Measurements from ENCODE around the gene PHACTR3. TPM values are rescaled to one million over a fixed set of nuclear protein-coding genes. Genes with fewer than 3 reads are reported as not detected.

PHACTR3 gene
- polyA plus RNA-seq, 1 donor (not counting 4 experiments of a cell fraction or from before 2014, with no cell fraction given) = 2.6 TPM

DNA sequence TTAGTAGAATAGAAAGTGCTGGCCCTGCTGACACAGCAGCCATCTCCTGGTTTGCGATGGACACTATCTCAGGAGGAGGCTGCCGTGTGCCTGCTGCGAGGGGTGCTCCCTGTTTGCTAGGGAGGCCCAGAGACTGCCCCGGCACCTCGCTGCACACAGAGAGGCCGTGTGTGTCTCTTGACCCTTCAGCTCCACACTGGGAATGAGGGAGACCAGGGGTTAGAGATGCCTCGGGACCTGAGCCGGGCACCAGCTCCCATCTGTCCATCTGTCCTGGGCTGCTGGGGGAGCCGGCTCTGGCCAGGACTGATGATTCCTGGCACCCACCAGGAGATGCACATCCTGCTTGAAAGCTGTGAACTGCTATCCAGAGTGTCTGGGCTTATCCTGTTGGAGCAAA lies 18.2 kb downstream of the PHACTR3 start:
- TF ChIP-seq, protein P1, sequence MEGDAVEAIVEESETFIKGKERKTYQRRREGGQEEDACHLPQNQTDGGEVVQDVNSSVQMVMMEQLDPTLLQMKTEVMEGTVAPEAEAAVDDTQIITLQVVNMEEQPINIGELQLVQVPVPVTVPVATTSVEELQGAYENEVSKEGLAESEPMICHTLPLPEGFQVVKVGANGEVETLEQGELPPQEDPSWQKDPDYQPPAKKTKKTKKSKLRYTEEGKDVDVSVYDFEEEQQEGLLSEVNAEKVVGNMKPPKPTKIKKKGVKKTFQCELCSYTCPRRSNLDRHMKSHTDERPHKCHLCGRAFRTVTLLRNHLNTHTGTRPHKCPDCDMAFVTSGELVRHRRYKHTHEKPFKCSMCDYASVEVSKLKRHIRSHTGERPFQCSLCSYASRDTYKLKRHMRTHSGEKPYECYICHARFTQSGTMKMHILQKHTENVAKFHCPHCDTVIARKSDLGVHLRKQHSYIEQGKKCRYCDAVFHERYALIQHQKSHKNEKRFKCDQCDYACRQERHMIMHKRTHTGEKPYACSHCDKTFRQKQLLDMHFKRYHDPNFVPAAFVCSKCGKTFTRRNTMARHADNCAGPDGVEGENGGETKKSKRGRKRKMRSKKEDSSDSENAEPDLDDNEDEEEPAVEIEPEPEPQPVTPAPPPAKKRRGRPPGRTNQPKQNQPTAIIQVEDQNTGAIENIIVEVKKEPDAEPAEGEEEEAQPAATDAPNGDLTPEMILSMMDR (optimal IDR thresholded peaks at IDR 0.05 in 1 of 3, IDR thresholded peaks at IDR 0.05 in 1 of 3, conservative IDR thresholded peaks at IDR 0.05 in 1 of 3; ENCODE audit: extremely low read depth in 1 of 3, insufficient read depth in 2 of 3, low read length in 3 of 3) = no peak
- TF ChIP-seq EZH2 (IDR thresholded peaks at IDR 0.05; ENCODE audit: low read length) = no peak
- no peak overlapping the region for H3K4me2 ChIP-seq (ENCODE audit: control insufficient read depth, extremely low read depth, insufficient read depth, low read depth, low read length)
- dilution Hi-C loops (cut with MboI; ENCODE audit: extremely low pct_ligation_motif_present, low sequenced_read_pairs) = no loop called here

DNA sequence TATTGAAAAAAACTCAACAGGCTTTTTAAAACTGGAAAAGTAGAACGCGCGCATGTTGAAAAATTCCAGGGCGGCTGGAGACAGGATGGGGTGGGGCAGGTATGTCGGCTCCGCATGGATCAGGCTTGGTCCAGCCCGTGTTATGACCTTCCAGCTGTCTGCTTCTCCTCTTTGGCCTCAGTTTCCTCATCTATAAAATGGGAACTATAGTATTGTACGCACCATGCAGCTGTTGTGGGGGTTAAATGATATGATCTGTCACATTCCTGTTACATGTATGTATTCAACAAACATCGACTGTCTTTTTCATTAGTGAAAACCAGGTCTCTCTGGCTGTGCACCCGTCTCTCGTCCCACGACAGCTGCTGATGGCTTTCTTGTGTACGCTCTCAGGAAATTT lies 18.8 kb downstream of the PHACTR3 start:
- H3K27me3 ChIP-seq (ENCODE audit: control insufficient read depth, extremely low read depth, insufficient read depth, low read length) = no peaks in the 10 kb centered on the region
- no peaks in the 10 kb centered on the region for H3K4me1 ChIP-seq (ENCODE audit: control insufficient read depth, extremely low read depth, insufficient read depth, low read length)
- no peaks in the 10 kb centered on the region for H3K9me1 ChIP-seq (ENCODE audit: control insufficient read depth, extremely low read depth, insufficient read depth, low read length)
- H3K36me3 ChIP-seq (ENCODE audit: control insufficient read depth in 2 of 2, extremely low read depth in 1 of 2, insufficient read depth in 2 of 2, low read length in 2 of 2) = no peaks in the 10 kb centered on the region
- FAIRE-seq = no peak
- H3K4me2 ChIP-seq (ENCODE audit: control insufficient read depth, extremely low read depth, insufficient read depth, low read depth, low read length) = no peak overlapping the region
- dilution Hi-C loops (cut with MboI; ENCODE audit: extremely low pct_ligation_motif_present, low sequenced_read_pairs) = no loop called here
- H3K9me3 ChIP-seq (ENCODE audit: control insufficient read depth, low read depth, low read length) = no peaks in the 10 kb centered on the region
- no peaks in the 10 kb centered on the region for H3K79me2 ChIP-seq (ENCODE audit: control insufficient read depth, insufficient read depth, low read length)
- H3K27ac ChIP-seq (ENCODE audit: control insufficient read depth, insufficient read depth, low read length) = no peak overlapping the region
- no peaks in the 10 kb centered on the region for H4K20me1 ChIP-seq (ENCODE audit: control insufficient read depth, extremely low read depth, insufficient read depth, low read length)
- H3K9ac ChIP-seq (ENCODE audit: control insufficient read depth, extremely low read depth, insufficient read depth, low read length) = no peak overlapping the region
- no peak for DNase-seq (ENCODE audit: low read depth, low spot score)
- TF ChIP-seq, protein P1 (optimal IDR thresholded peaks at IDR 0.05 in 1 of 3, IDR thresholded peaks at IDR 0.05 in 1 of 3, conservative IDR thresholded peaks at IDR 0.05 in 1 of 3; ENCODE audit: extremely low read depth in 1 of 3, insufficient read depth in 2 of 3, low read length in 3 of 3) = no peak
- TF ChIP-seq EZH2 (IDR thresholded peaks at IDR 0.05; ENCODE audit: low read length) = no peak
- no peak overlapping the region for H2AFZ ChIP-seq (ENCODE audit: control insufficient read depth, low read length)
- no peak overlapping the region for H3K4me3 ChIP-seq (ENCODE audit: control insufficient read depth in 2 of 3, extremely low read depth in 1 of 3, insufficient read depth in 2 of 3, low read depth in 1 of 3, low read length in 3 of 3)

More for the DNA sequence above, 18.2 kb downstream of the PHACTR3 start:
- Histone ChIP-seq H3K4me3 (ENCODE audit: control insufficient read depth in 2 of 3, extremely low read depth in 1 of 3, insufficient read depth in 2 of 3, low read depth in 1 of 3, low read length in 3 of 3) (no peak overlapping the region), H2AFZ (ENCODE audit: control insufficient read depth, low read length) (no peak overlapping the region), H3K9ac (ENCODE audit: control insufficient read depth, extremely low read depth, insufficient read depth, low read length) (no peak overlapping the region), H4K20me1 (ENCODE audit: control insufficient read depth, extremely low read depth, insufficient read depth, low read length) (no peaks in the 10 kb centered on the region), H3K4me1 (ENCODE audit: control insufficient read depth, extremely low read depth, insufficient read depth, low read length) (no peaks in the 10 kb centered on the region), H3K9me1 (ENCODE audit: control insufficient read depth, extremely low read depth, insufficient read depth, low read length) (no peaks in the 10 kb centered on the region), H3K9me3 (ENCODE audit: control insufficient read depth, low read depth, low read length) (no peaks in the 10 kb centered on the region), H3K27me3 (ENCODE audit: control insufficient read depth, extremely low read depth, insufficient read depth, low read length) (no peaks in the 10 kb centered on the region), H3K79me2 (ENCODE audit: control insufficient read depth, insufficient read depth, low read length) (no peaks in the 10 kb centered on the region), H3K27ac (ENCODE audit: control insufficient read depth, insufficient read depth, low read length) (no peak overlapping the region), H3K36me3 (ENCODE audit: control insufficient read depth in 2 of 2, extremely low read depth in 1 of 2, insufficient read depth in 2 of 2, low read length in 2 of 2) (no peaks in the 10 kb centered on the region)
- no peak for FAIRE-seq
- no peak for DNase-seq (ENCODE audit: low read depth, low spot score)
